SK-N-SH (cell line): Measurements from ENCODE around the gene NECAB2. TPM values are rescaled to one million over a fixed set of nuclear protein-coding genes. Genes with fewer than 3 reads are reported as not detected.

Experiments
- CTCF ChIA-PET: fragments of 300-600, 350-600 bp; formaldehyde crosslinking; extraction: SDS; loops from one replicate; lab custom pipeline; 2021; lab: Yijun Ruan, JAX
- POLR2A ChIA-PET: fragments of 350-600 bp; sonication (Branson Sonifier 250); formaldehyde crosslinking; extraction: SDS; loops from one replicate; lab custom pipeline; 2020; ENCODE audit warnings: antibody characterized with exemption, inconsistent platforms; lab: Yijun Ruan, JAX
- DNase-seq: peaks from one replicate; pipeline ENCODE4 v3.0.0; 2012
- H2AFZ ChIP-seq: fragments of 200-600 bp; sonication (generic); 2 replicates; pipeline ENCODE4 v1.8.1; 2016; ENCODE audit warnings: antibody characterized with exemption, mild to moderate bottlenecking, low read depth
- H3F3A ChIP-seq: fragments of 200-600 bp; sonication (generic); replicated peaks from 2 replicates; pipeline ENCODE3; 2016; ENCODE audit warnings: antibody characterized with exemption, mild to moderate bottlenecking; ENCODE audit not compliant: insufficient read depth
- H3K27ac ChIP-seq, 2 experiments: fragments of 200-500 bp in 1 of 2; fragments of 200-600 bp in 1 of 2; sonication (Bioruptor generic) in 1 of 2; sonication (generic), shearing (Covaris generic) in 1 of 2; 2 replicates each; pipeline versions ENCODE4 v1.5.1 to v1.6.1; 2014 to 2016; ENCODE audit warnings: low read depth in 2 of 2, inconsistent platforms in 1 of 2, low read length in 1 of 2, mild to moderate bottlenecking in 1 of 2, mixed read lengths in 1 of 2
- H3K27me3 ChIP-seq: fragments of 200-600 bp; sonication (generic), shearing (Covaris generic); 2 replicates; pipeline ENCODE4 v1.6.1; 2016; ENCODE audit warnings: mixed run types; ENCODE audit not compliant: insufficient read depth
- H3K36me3 ChIP-seq, 2 experiments: fragments of 200-500 bp in 1 of 2; fragments of 200-600 bp in 1 of 2; sonication (Bioruptor generic) in 1 of 2; sonication (generic) in 1 of 2; replicated peaks in 1 of 2; 2 replicates each; pipeline versions ENCODE3 to v1.5.1; 2014 to 2016; ENCODE audit warnings: low read length in 1 of 2, mild to moderate bottlenecking in 1 of 2; ENCODE audit not compliant: insufficient read depth in 2 of 2, control insufficient read depth in 1 of 2
- H3K4me1 ChIP-seq, 2 experiments: fragments of 200-500 bp in 1 of 2; fragments of 200-600 bp in 1 of 2; sonication (Bioruptor generic) in 1 of 2; sonication (generic), shearing (Covaris generic) in 1 of 2; 2 replicates each; pipeline versions ENCODE4 v1.5.1 to v1.6.1; 2014 to 2016; ENCODE audit warnings: low read depth in 1 of 2, low read length in 1 of 2, mixed run types in 1 of 2; ENCODE audit not compliant: insufficient read depth in 2 of 2, control insufficient read depth in 1 of 2
- H3K4me2 ChIP-seq: fragments of 200-600 bp; sonication (generic), shearing (Covaris generic); 2 replicates; pipeline ENCODE4 v1.6.1; 2017; ENCODE audit warnings: mixed run types
- H3K4me3 ChIP-seq, 2 experiments: fragments of 200-500 bp in 1 of 2; fragments of 200-600 bp in 1 of 2; sonication (Bioruptor generic) in 1 of 2; sonication (generic), shearing (Covaris generic) in 1 of 2; 2 replicates each; pipeline versions ENCODE4 v1.5.1 to v1.8.1; 2014 to 2016; ENCODE audit warnings: low read depth in 2 of 2, inconsistent platforms in 1 of 2, low read length in 1 of 2, mild to moderate bottlenecking in 1 of 2, mixed read lengths in 1 of 2, moderate library complexity in 1 of 2
- H3K79me2 ChIP-seq: fragments of 200-600 bp; sonication (generic); 2 replicates; pipeline ENCODE4 v1.8.1; 2017; ENCODE audit warnings: mild to moderate bottlenecking; ENCODE audit not compliant: insufficient read depth
- H3K9ac ChIP-seq: fragments of 200-600 bp; sonication (generic); 2 replicates; pipeline ENCODE4 v1.6.1; 2017; ENCODE audit warnings: mixed run types
- H3K9me2 ChIP-seq: fragments of 200-600 bp; sonication (generic); 2 replicates; pipeline ENCODE4 v1.6.1; 2017; ENCODE audit warnings: mixed run types
- H3K9me3 ChIP-seq: fragments of 200-600 bp; sonication (generic); 2 replicates; pipeline ENCODE4 v1.6.1; 2017; ENCODE audit warnings: mixed run types, mild to moderate bottlenecking, moderate library complexity
- H4K20me1 ChIP-seq: fragments of 200-600 bp; sonication (generic); 2 replicates; pipeline ENCODE4 v1.6.1; 2017; ENCODE audit warnings: mild to moderate bottlenecking, mixed run types; ENCODE audit not compliant: insufficient read depth
- ELF1 ChIP-seq: IDR thresholded peaks from 2 replicates; pipeline ENCODE4 v1.4.0; 2012
- FOXM1 ChIP-seq: IDR thresholded peaks from 2 replicates; pipeline ENCODE4 v1.4.0; 2012; ENCODE audit warnings: low read depth, mild to moderate bottlenecking
- GABPA ChIP-seq: IDR thresholded peaks from 2 replicates; pipeline ENCODE4 v1.4.0; 2012; ENCODE audit warnings: low read depth, mild to moderate bottlenecking
- NFIC ChIP-seq: IDR thresholded peaks from 2 replicates; pipeline ENCODE4 v1.4.0; 2012; ENCODE audit warnings: borderline replicate concordance
- POLR2AphosphoS5 ChIP-seq: IDR thresholded peaks from 2 replicates; pipeline ENCODE4 v1.6.1; 2012; ENCODE audit warnings: low read depth, low read length
- RAD21 ChIP-seq: IDR thresholded peaks from 2 replicates; pipeline ENCODE4 v1.6.1; 2012; ENCODE audit warnings: mild to moderate bottlenecking, low read length
- RCOR1 ChIP-seq: fragments of 150-350 bp; IDR thresholded peaks from 2 replicates; pipeline ENCODE4 v1.6.1; 2017; ENCODE audit warnings: antibody characterized with exemption, low read length
- RFX5 ChIP-seq: IDR thresholded peaks from 2 replicates; pipeline ENCODE4 v1.6.1; 2012; ENCODE audit warnings: mild to moderate bottlenecking, improper control_type of control experiment, low read length
- SMC3 ChIP-seq: IDR thresholded peaks from 2 replicates; pipeline ENCODE4 v1.6.1; 2012; ENCODE audit warnings: low read depth, low read length, improper control_type of control experiment
- TAF1 ChIP-seq: IDR thresholded peaks from 2 replicates; pipeline ENCODE4 v1.6.1; 2012; ENCODE audit warnings: low read depth, mild to moderate bottlenecking, low read length, moderate library complexity, borderline replicate concordance
- TEAD4 ChIP-seq: IDR thresholded peaks from 2 replicates; pipeline ENCODE4 v1.4.0; 2012; ENCODE audit warnings: mild to moderate bottlenecking, borderline replicate concordance; ENCODE audit not compliant: insufficient read depth
- ZBTB33 ChIP-seq: IDR thresholded peaks from 2 replicates; pipeline ENCODE4 v1.4.0; 2012; ENCODE audit warnings: low read depth, borderline replicate concordance
- WGBS: methylation state at CpG from one replicate; pipeline ENCODE4 v1.1.6; 2017; ENCODE audit warnings: low lambda C conversion rate; 5-methylcytosine and 5-hydroxymethylcytosine counted together
- polyA plus RNA-seq, 3 experiments: library from polyadenylated mRNA; depleted of rRNA; stranded (reverse); fragments of >200 nt; gene quantifications; 2 replicates each; pipeline ENCODE4 v1.2.3, GENCODE V29; 2012
- TF ChIP-seq, protein P1 (sequence below): fragments of 200-600 bp; sonication (generic); IDR thresholded peaks from 2 replicates; pipeline ENCODE4 v1.6.1; 2017; ENCODE audit warnings: antibody characterized with exemption, mild to moderate bottlenecking, moderate library complexity
- TF ChIP-seq, protein P2 (sequence below): IDR thresholded peaks from 2 replicates; pipeline ENCODE4 v1.4.0; 2012; ENCODE audit warnings: low read depth
- TF ChIP-seq, protein P3 (sequence below): IDR thresholded peaks from 2 replicates; pipeline ENCODE4 v1.4.0; 2012; ENCODE audit warnings: low read depth, borderline replicate concordance

The NECAB2 gene
- polyA plus RNA-seq, 1 of the 3 experiments (the other 2 are of a cell fraction) = 0.58 TPM

GRCh38 chr16:84040823-84041820 is 73.1 kb downstream of the NECAB2 start:
- Histone ChIP-seq H3K4me3 (no peak overlapping the region), H3K79me2 (no peaks in the 10 kb centered on the region), H3K4me1 (peaks cover 0 to 5% of the 10 kb centered on the region in 2 experiments; a peak in 1 of 4 replicates), H3F3A (no peaks in the 10 kb centered on the region), H3K9ac (no peak overlapping the region), H3K9me2 (no peaks in the 10 kb centered on the region), H4K20me1 (no peaks in the 10 kb centered on the region), H2AFZ (no peak overlapping the region), H3K4me2 (no peak overlapping the region), H3K27ac (no peak overlapping the region), H3K9me3 (no peaks in the 10 kb centered on the region), H3K27me3 (no peaks in the 10 kb centered on the region; the same call in 1 of the 2 replicates), H3K36me3 (no peaks in the 10 kb centered on the region)
- ChIA-PET CTCF (interaction anchor here (1.1 to 6.3 kb wide), 5 partner anchors 21 to 134 kb away, joined by 3 to 57 read pairs (median 5); no protein-coding TSS in a partner anchor), POLR2A (no interaction called here)
- no peak for DNase-seq
- TF ChIP-seq, protein P1, sequence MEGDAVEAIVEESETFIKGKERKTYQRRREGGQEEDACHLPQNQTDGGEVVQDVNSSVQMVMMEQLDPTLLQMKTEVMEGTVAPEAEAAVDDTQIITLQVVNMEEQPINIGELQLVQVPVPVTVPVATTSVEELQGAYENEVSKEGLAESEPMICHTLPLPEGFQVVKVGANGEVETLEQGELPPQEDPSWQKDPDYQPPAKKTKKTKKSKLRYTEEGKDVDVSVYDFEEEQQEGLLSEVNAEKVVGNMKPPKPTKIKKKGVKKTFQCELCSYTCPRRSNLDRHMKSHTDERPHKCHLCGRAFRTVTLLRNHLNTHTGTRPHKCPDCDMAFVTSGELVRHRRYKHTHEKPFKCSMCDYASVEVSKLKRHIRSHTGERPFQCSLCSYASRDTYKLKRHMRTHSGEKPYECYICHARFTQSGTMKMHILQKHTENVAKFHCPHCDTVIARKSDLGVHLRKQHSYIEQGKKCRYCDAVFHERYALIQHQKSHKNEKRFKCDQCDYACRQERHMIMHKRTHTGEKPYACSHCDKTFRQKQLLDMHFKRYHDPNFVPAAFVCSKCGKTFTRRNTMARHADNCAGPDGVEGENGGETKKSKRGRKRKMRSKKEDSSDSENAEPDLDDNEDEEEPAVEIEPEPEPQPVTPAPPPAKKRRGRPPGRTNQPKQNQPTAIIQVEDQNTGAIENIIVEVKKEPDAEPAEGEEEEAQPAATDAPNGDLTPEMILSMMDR = no peak
- TF ChIP-seq TEAD4 = no peak
- TF ChIP-seq RFX5 = no peak
- TF ChIP-seq RAD21 = no peak
- no peak for TF ChIP-seq GABPA
- no peak for TF ChIP-seq TAF1
- no peak for TF ChIP-seq ZBTB33
- TF ChIP-seq, protein P2, sequence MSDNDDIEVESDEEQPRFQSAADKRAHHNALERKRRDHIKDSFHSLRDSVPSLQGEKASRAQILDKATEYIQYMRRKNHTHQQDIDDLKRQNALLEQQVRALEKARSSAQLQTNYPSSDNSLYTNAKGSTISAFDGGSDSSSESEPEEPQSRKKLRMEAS = no peak
- TF ChIP-seq POLR2AphosphoS5 = no peak
- no peak for TF ChIP-seq RCOR1
- TF ChIP-seq ELF1 = no peak
- no peak for TF ChIP-seq SMC3
- 80% methylated on average over 35 of the region's 42 CpGs for WGBS

DNA sequence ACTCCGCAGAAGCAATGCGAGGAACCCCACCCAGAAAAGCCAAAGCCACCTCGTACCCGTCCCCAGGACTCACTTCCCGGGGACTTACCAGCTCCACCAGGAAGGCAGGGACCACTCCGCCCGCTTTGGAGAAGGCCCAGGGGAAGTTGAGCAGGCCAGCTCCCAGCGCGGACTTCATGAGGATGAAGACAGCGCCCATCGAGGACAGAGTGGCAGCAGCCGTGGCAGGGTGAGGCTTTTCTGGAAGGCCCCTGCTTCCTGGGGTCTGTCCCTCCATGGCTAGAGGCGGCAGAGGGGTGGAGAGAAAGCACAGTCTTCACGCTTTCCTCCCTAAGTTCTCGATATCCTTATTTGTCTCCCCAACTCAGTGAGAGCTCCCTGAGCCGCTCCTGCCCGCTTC is 73.8 kb downstream of the NECAB2 start:
- H3K9ac ChIP-seq = no peak overlapping the region
- H3K27me3 ChIP-seq = no peaks in the 10 kb centered on the region; the same call in 1 of the 2 replicates
- H3K79me2 ChIP-seq = no peaks in the 10 kb centered on the region
- no peak for DNase-seq
- H3K4me3 ChIP-seq = no peak overlapping the region
- no peaks in the 10 kb centered on the region for H3K36me3 ChIP-seq
- no peak overlapping the region for H3K4me2 ChIP-seq
- 83% methylated on average over 11 of the region's 17 CpGs for WGBS
- ChIA-PET POLR2A (no interaction called here), CTCF (interaction anchor here (1.1 to 6.3 kb wide), 4 partner anchors 20 to 85 kb away, joined by 5 to 57 read pairs (median 16); no protein-coding TSS in a partner anchor)
- no peaks in the 10 kb centered on the region for H3F3A ChIP-seq
- no peak overlapping the region for H2AFZ ChIP-seq
- TF ChIP-seq RAD21 = no peak
- TF ChIP-seq NFIC = no peak
- no peak for TF ChIP-seq FOXM1
- TF ChIP-seq, protein P3, sequence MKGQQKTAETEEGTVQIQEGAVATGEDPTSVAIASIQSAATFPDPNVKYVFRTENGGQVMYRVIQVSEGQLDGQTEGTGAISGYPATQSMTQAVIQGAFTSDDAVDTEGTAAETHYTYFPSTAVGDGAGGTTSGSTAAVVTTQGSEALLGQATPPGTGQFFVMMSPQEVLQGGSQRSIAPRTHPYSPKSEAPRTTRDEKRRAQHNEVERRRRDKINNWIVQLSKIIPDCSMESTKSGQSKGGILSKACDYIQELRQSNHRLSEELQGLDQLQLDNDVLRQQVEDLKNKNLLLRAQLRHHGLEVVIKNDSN = no peak
- H3K4me1 ChIP-seq = peaks cover 0 to 5% of the 10 kb centered on the region in 2 experiments; a peak in 1 of 4 replicates
- no peak overlapping the region for H3K27ac ChIP-seq
- no peaks in the 10 kb centered on the region for H3K9me3 ChIP-seq
- no peaks in the 10 kb centered on the region for H4K20me1 ChIP-seq
- H3K9me2 ChIP-seq = no peaks in the 10 kb centered on the region
